ENCODE data around the gene SLC25A4.

The SLC25A4 gene

DNA sequence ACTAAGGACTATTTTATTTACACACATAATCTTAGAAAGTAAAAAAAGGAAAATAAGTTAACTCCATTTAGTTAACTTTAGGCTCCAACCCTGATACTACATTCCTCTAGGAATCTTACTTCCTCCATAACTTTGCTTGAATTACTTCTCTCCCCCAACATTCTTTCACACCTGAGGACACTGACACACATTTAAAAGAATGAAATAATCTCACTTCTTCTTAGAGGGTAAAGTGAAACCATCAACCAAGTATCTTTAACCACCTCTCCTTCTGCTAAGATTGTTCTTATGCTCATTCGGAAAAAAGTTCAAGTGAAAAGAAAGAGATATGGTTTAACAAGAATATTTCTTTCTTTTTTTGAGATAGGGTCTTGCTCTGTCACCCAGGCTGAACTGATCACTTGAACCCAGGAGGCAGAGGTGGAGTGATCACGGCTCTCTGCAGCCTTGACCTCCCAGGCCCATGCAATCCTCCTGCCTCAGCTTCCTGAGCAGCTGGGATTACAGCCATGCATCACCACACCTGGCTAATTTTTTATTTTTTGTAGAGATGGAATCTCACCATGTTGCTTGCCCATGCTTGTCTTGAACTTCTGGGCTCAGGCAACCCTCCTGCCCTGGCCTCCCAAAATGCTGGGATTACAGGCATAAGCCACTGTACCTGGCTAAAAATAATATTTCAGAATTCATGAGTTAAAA, 28.5 kb downstream of the SLC25A4 start:
- no peak overlapping the region for H3K4me3 ChIP-seq (replicated peaks in 1 of 2; ENCODE audit: low read depth in 2 of 2, low read length in 2 of 2)
- TF ChIP-seq, protein P1, sequence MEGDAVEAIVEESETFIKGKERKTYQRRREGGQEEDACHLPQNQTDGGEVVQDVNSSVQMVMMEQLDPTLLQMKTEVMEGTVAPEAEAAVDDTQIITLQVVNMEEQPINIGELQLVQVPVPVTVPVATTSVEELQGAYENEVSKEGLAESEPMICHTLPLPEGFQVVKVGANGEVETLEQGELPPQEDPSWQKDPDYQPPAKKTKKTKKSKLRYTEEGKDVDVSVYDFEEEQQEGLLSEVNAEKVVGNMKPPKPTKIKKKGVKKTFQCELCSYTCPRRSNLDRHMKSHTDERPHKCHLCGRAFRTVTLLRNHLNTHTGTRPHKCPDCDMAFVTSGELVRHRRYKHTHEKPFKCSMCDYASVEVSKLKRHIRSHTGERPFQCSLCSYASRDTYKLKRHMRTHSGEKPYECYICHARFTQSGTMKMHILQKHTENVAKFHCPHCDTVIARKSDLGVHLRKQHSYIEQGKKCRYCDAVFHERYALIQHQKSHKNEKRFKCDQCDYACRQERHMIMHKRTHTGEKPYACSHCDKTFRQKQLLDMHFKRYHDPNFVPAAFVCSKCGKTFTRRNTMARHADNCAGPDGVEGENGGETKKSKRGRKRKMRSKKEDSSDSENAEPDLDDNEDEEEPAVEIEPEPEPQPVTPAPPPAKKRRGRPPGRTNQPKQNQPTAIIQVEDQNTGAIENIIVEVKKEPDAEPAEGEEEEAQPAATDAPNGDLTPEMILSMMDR (IDR thresholded peaks at IDR 0.05; ENCODE audit: low read depth, low read length): no peak
- no peak for DNase-seq (ENCODE audit: low read depth in 2 of 2)

DNA sequence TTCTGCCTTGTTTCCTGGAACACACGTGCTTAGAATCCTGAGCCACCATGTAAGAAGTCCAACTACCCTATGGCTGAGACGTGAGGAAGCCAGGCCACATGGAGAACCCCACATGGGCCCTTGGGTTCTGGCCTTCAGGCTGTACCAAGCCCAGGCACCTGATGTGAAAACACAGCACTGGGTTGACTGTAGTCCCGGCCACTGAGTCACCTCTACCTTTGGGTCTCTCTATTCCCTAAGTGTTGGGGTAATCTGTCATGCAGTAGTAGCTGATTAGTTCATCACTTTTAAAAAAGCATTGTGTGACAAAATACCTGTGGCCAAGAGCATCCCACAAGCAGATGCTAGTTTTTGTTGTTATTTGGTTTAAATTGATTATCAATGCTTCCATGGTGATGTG, 36.4 kb downstream of the SLC25A4 start:
- TF ChIP-seq, protein P1 (IDR thresholded peaks at IDR 0.05; ENCODE audit: low read depth, low read length): no peak
- no peak overlapping the region for H3K4me3 ChIP-seq (replicated peaks in 1 of 2; ENCODE audit: low read depth in 2 of 2, low read length in 2 of 2)
- DNase-seq (ENCODE audit: low read depth in 2 of 2): no peak

DNA sequence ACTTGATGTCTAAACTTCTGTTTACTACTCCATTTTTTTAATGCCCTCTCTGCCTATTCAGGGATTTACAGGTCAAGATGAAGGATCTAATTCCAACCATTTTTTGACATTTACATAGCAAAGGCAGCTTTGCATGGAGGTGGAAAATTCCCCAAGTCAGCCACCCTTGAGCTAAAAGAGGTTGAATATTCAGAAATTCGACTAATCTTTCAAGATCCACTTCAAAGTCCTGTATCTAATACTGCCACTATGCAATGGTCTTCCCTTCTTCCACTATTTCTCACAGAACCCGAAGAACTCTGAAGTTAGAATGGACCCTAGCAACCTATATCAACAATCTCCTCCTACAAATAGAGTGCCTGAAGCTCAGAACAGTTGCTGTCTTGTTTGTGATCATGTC, 39.2 kb downstream of the SLC25A4 start:
- DNase-seq (ENCODE audit: low read depth in 2 of 2): no peak
- TF ChIP-seq, protein P1 (IDR thresholded peaks at IDR 0.05; ENCODE audit: low read depth, low read length): no peak
- no peak overlapping the region for H3K4me3 ChIP-seq (replicated peaks in 1 of 2; ENCODE audit: low read depth in 2 of 2, low read length in 2 of 2)

DNA sequence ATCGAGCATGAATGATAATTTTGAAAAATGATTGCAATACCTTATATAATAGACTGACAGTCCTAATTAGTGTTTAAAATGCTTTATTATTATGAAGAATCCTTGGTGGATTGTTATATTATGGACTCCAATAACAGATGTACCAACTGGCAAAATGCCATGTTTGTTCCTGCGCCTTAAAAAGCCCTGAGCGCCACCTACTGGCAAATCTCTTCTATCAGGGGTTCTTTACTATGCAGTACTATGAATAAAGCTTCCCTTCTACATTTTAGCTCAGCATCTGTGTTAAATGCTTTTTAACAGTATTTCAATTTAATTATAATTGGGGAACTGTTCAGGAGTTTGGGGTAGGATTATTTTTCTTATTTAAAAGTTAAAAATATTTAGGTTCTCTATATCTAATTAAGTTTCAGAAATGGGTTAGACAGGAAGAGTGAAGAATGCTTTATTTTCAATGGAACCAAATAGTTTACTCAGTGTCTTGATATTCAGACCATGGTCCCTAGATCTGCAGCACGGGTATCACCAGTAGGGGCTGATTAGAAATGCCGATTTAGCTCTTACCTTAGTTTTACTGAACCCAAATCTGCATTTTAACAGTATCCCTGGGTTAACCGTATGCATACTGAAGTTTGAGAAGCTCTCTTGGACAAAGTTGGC, 40.7 kb downstream of the SLC25A4 start:
- DNase-seq (ENCODE audit: low read depth in 2 of 2): peak; percentile 95 to 96
- H3K4me3 ChIP-seq (replicated peaks in 1 of 2; ENCODE audit: low read depth in 2 of 2, low read length in 2 of 2): no peak overlapping the region
- TF ChIP-seq, protein P1 (IDR thresholded peaks at IDR 0.05; ENCODE audit: low read depth, low read length): peak; percentile 79

DNA sequence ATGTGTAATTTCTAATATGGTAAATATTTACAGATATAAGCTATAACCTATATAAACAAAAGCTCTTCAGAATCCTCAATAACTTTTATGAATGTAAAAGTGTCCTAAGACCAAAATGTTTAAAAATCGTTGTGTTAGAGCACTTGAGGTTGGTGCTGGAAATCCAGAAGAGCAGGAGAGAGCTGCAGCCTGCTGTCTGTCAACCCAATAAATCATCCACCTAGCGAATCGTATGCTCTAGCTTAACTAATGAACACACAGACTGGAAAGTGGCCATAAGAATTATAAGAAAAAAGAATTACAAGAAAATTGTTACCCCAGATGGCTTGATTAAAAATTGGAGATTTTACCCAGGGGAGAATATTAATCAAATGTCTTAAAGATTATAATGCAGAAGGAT, 43.7 kb downstream of the SLC25A4 start:
- no peak overlapping the region for H3K4me3 ChIP-seq (replicated peaks in 1 of 2; ENCODE audit: low read depth in 2 of 2, low read length in 2 of 2)
- TF ChIP-seq, protein P1 (IDR thresholded peaks at IDR 0.05; ENCODE audit: low read depth, low read length): no peak
- DNase-seq (ENCODE audit: low read depth in 2 of 2): no peak

DNA sequence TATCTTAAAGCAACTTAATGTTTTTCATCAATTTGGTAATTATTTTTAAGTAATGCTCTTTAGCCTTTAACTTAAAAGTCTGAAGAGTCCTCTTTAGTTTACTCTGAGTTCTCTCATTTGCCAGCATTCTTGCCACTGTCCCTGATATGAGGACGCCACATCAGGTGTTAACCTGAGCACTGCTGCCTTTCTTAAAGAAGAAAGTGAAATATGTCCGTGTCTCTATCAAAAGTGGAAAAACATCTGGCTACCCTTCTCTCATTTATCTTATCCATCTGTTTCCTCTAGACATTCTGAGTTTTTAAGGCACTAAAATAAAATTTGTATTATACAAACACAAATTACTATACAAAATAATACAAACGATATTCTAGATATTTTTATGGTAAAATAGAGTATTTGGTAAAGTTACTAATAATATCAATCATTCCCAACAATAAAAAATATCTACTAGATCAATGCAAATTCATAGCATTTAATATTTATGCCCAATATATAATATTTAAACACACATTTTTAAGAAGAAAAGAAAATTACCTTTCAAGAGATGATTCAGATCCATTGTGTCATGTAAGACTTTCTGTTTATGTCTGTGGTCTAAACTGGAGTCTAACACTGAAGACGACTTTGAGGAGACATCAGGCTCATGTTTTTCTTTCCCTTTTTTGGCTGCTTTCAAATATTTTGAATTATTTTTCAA, 46.7 kb downstream of the SLC25A4 start:
- TF ChIP-seq, protein P1 (IDR thresholded peaks at IDR 0.05; ENCODE audit: low read depth, low read length): no peak
- H3K4me3 ChIP-seq (replicated peaks in 1 of 2; ENCODE audit: low read depth in 2 of 2, low read length in 2 of 2): no peak overlapping the region
- DNase-seq (ENCODE audit: low read depth in 2 of 2): no peak

Data from cardiac fibroblast (primary cell).